ENCODE results near the gene IL22RA2.

DNA sequence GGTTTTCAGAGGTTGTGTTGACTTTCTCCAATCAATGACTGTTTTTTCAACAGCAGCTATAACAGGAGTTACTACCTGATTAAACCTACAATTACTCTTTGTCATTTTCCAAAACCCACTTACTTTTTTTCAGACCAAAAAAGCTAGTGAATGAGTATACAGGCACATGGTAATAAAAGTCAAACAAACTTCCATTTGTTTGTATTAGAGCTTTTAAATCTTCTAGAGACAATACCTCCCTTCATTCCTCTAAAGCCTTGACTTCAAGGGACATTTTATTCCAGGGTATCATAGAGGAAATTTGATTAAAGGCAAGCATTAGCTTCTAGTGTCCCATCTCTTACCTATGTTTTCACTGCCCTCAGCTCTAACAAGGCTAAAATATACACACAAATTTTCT lies 52.7 kb downstream of the IL22RA2 start:
- TF ChIP-seq EP300 (IDR thresholded peaks at IDR 0.05; ENCODE audit: borderline replicate concordance in 1 of 2, low read depth in 1 of 2, low read length in 1 of 2): no peak
- TF ChIP-seq, protein P1, sequence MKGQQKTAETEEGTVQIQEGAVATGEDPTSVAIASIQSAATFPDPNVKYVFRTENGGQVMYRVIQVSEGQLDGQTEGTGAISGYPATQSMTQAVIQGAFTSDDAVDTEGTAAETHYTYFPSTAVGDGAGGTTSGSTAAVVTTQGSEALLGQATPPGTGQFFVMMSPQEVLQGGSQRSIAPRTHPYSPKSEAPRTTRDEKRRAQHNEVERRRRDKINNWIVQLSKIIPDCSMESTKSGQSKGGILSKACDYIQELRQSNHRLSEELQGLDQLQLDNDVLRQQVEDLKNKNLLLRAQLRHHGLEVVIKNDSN (IDR thresholded peaks at IDR 0.05; ENCODE audit: borderline replicate concordance, low read depth): no peak
- TF ChIP-seq, protein P2, sequence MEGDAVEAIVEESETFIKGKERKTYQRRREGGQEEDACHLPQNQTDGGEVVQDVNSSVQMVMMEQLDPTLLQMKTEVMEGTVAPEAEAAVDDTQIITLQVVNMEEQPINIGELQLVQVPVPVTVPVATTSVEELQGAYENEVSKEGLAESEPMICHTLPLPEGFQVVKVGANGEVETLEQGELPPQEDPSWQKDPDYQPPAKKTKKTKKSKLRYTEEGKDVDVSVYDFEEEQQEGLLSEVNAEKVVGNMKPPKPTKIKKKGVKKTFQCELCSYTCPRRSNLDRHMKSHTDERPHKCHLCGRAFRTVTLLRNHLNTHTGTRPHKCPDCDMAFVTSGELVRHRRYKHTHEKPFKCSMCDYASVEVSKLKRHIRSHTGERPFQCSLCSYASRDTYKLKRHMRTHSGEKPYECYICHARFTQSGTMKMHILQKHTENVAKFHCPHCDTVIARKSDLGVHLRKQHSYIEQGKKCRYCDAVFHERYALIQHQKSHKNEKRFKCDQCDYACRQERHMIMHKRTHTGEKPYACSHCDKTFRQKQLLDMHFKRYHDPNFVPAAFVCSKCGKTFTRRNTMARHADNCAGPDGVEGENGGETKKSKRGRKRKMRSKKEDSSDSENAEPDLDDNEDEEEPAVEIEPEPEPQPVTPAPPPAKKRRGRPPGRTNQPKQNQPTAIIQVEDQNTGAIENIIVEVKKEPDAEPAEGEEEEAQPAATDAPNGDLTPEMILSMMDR (IDR thresholded peaks at IDR 0.05): no peak
- no peak for TF ChIP-seq SMC3 (IDR thresholded peaks at IDR 0.05; ENCODE audit: low read depth, low read length)
- no peak for TF ChIP-seq EZH2phosphoT487 (IDR thresholded peaks at IDR 0.05; ENCODE audit: borderline replicate concordance, low read depth)
- no peak for TF ChIP-seq POLR2AphosphoS5 (IDR thresholded peaks at IDR 0.05; ENCODE audit: low read depth, low read length)
- no peak for TF ChIP-seq RFX5 (IDR thresholded peaks at IDR 0.05; ENCODE audit: low read length)
- TF ChIP-seq CHD2 (IDR thresholded peaks at IDR 0.05; ENCODE audit: low read length, partially characterized antibody): no peak
